Fibroblast of upper back skin (primary cell): ENCODE results near the gene HDDC3.
"Not testable (repeated sequence)": the region's sequence is repeated elsewhere in the genome, so short reads cannot be mapped to it uniquely, and the experiment has no call there.

Source experiments
- DNase-seq: peaks from one replicate; pipeline ENCODE4 v3.0.0-alpha.2; 2013

Gene HDDC3

GRCh38 chr15:90929246-90930019, 2.9 kb downstream of the HDDC3 start:
- DNase-seq: no peak

DNA sequence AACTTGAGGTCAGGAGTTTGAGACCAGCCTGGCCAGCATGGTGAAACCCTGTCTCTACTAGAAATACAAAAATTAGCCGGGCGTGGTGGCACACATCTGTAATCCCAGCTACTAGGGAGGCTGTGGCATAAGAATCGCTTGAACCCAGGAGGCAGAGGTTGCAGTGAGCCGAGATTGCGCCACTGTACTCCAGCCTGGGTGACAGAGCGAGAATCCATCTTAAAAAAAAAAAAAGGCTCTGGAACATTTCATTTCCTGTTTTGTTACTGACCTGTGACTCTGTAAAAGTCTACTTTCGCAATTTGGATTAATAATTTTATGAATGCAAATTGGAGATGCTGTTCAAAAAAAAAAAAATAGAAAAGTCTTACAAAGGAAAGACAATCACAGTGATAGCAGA, 4.2 kb downstream of the HDDC3 start:
- DNase-seq: not testable (repeated sequence)

- DNase-seq: not testable (repeated sequence)
Observed at GRCh38 chr15:90926766-90927165, 5.6 kb downstream of the HDDC3 start.

GRCh38 chr15:90924375-90924774, 8.0 kb downstream of the HDDC3 start:
- no peak for DNase-seq

DNA sequence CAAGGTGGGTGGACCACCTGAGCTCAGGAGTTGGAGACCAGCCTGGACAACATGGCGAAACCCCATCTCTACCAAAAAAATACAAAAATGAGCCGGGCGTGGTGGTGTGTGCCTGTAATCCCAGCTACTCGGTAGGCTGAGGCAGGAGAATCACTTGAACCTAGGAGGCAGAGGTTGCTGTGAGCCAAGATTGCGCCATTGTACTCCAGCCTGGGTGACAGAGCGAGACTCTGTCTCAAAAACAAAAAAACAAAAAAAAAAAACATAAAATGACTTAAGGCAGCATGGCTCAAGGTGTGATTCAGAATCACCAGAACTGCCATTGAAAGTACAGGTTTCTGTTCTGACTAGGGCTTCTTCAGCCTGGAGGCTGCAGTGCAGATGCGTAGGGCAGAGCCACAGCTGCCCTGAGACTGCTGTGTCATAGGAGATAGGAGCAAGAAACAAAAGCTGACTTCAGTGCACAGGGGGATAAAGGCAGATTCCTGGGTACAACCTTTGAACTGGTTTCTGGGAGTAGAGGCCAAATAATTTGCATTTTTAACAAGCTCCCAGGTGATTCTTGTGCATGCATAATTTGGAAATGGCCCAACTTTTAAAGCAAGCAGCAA, 9.5 kb downstream of the HDDC3 start:
- not testable (repeated sequence) for DNase-seq

GRCh38 chr15:90921887-90922286, 10.5 kb downstream of the HDDC3 start:
- DNase-seq: no peak

DNA sequence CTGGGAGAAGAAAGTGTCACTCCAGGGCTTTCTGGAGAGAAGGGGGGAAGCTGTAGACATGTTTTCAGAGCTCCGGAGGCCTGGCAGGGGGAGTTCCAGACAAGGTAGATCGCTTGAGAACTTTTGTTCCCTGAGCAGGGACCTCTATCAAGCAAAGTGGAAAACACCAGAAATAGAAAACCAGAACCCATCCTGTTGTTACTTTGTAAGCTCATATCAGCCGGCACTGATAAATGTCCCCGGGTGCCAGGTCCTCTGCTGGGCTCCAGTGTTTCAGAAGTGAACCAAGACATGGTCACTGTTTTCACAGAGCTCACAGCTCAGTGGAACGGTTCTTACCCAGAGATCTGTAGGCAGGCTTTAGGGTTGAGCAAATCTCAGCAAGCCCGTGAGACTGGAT, 13.5 kb downstream of the HDDC3 start:
- DNase-seq: no peak

GRCh38 chr15:90918034-90918788, 14.1 kb downstream of the HDDC3 start:
- DNase-seq: no peak

GRCh38 chr15:90917569-90917968, 14.8 kb downstream of the HDDC3 start:
- DNase-seq: no peak

- no peak for DNase-seq
Observed at GRCh38 chr15:90916461-90916860, 15.9 kb downstream of the HDDC3 start.

DNA sequence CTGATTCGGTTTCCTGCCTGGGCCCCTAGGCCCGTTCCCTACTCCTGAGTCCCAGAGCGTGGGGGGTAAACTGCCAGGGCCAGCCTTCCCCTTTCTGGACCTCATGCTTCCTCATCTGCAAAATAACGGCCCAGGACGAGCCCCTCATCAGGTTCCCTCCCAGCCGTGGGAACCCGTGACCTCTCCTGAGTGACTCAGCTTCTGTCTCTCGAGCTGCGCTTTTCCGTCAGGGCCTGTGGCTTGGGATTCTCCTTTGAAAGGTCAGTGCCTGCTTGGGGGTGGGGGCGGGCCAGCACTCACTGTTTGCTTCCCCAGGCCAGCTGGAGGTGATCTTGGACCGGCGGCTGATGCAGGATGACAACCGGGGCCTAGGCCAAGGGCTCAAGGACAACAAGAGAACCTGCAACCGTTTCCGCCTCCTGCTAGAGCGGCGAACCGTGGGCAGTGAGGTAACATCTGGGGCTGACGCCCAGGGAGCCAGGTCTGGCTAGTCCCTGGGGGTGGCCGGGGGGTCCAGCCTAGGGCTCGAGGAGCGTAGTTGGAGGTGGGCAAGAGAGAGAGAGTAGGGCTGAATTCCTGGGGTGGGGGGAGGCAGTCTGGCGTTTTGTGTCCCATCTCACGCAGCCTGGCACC, 16.4 kb downstream of the HDDC3 start:
- DNase-seq: no peak

DNA sequence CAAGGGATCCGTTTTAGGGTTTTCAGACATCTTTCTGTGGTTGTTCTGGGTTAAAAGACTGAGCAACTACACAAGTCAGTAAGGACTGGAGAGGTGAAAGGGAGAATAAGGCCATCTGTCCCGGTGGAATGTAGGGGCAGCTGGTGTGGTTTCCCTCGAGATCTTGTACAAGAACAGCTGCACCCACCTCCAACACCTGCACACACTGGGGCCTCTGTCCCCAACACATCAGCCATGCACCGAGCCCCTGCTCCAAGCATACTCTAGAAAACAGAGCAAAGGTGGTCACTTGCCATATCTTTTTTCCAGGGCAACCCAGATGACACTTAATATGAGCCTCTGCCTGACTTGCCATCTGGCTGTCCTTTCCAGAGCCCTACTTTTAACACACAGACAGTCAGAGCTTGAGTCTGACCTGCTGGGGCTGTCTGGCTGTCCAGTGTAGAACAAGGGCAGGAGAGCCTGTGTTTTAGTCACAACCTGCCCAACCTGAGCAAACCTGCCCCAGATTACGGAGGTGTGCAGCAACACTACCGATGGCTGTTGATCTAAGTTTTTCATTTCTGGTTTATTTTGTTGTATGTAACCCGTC, 17.0 kb downstream of the HDDC3 start:
- no peak for DNase-seq

DNA sequence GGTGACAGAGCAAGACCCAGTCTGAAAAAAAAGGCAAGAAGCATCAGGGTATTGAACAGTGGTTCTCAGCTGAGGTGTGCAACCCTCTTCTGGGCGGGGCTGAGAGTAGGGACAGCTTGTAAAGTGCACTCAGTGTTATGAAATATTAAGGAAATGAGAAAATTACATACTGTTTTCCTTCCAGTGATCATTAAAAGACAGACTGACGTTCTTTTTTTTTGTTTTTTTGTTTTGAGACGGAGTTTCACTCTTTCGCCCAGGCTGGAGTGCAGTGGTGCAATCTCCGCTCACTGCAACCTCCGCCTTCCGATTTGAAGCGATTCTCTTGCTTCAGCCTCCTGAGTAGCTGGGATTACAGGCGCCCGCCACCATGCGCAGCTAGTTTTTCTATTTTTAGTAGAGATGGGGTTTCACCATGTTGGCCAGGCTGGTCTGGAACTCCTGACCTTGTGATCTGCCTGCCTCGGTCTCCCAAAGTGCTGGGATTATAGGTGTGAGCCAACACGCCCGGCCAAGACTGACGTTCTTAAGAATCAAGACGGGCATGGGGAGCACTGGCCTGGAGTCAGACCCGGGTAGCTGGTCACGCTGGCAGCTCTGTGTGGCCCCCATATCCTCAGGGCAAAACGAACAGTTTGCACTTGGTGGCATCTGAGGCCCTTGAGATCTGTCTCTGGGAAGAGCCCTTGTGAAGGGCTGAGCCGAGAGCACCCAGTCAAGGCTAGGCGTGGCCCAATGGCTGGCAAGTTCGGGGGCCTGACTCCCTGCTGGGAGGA, 17.9 kb downstream of the HDDC3 start:
- no peak for DNase-seq

DNA sequence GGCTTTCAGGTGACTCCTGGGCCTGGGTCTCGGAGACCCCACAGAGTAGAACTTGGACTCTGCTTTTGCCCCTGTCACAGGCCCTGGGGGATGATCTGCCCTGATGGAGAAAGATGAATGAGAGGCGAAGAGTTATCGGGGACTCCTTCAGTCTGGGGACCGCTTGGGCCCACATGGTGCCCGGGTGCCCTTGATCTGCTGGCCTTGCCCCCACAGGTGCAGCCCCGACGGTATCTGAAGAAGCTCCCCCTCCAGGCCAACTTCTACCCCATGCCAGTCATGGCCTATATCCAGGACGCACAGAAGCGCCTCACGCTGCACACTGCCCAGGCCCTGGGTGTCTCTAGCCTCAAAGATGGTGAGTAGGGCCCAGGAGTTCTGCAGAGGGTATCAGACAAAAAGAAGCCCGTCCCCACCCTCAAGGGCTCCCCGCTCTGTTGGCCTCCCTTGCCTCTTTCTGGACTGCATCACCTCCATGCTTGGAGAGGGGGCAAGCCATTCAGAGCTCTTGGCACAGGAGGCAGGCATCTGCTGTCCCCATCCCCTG, 18.9 kb downstream of the HDDC3 start:
- DNase-seq: no peak

DNA sequence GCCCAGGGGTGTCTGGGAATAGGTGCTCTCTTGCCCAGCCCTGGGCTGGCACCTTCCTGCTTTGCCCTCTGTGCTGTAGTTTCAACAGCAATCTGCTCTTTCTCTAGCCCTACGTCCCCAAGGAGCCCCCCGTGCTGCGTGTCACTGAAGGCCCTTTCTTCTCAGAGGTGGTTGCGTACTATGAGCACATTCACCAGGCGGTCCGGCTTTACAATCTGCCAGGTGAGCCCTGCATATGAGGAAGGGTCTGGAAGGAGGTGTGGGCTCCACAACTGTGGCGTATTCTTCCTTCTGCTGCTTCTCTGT, 19.6 kb downstream of the HDDC3 start:
- no peak for DNase-seq

DNA sequence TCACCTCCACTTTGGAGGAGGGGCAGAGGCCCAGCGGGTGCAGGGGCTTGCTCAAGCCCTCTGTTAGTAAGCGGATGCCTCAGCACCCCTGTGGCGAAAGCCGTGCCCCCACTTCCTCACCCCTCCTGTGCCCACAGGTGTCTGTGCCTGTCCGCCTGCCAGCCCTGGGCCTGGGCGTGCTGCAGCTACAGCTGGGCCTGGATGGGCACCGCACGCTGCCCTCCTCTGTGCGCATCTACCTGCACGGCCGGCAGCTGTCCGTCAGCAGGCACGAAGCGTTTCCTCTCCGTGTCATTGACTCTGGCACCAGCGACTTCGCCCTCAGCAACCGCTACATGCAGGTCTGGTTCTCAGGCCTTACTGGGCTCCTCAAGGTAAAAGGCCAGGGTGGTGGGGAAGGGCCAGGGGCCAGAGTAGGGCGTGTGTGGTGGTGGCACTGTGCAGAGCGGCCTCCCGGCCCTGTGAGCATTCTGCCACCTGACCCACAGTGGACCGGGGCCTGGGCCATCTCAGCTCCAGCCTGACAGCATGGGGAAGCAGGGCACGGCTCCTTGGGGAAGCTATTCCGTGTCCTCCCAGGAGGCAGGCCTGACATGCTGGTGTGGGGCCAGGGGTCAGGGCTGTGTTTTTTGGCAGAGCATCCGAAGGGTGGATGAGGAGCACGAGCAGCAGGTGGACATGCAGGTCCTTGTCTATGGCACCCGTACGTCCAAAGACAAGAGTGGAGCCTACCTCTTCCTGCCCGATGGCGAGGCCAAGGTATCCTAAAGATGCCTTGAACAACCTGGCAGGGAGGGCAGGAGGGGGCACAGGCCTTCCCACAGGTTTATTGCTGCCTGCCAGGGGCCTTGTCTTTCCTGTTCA, 20.2 kb downstream of the HDDC3 start:
- no peak for DNase-seq

DNA sequence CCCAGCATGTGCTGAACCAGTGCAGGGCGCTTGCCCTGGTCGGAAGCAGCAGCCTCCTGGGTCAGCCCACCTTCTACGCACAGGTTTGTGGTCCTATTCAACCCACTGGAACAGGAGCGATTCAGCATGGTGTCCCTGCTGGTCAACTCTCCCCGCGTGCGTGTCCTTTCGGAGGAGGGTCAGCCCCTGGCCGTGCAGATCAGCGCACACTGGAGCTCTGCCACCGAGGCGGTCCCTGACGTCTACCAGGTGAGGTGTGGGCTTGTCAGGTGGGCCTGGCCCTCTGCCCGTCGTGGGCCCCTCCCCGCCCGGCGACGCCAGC, 21.1 kb downstream of the HDDC3 start:
- DNase-seq: no peak

GRCh38 chr15:90910441-90911301, 21.7 kb downstream of the HDDC3 start:
- no peak for DNase-seq

- DNase-seq: no peak
Observed at GRCh38 chr15:90909976-90910375, 22.4 kb downstream of the HDDC3 start.

DNA sequence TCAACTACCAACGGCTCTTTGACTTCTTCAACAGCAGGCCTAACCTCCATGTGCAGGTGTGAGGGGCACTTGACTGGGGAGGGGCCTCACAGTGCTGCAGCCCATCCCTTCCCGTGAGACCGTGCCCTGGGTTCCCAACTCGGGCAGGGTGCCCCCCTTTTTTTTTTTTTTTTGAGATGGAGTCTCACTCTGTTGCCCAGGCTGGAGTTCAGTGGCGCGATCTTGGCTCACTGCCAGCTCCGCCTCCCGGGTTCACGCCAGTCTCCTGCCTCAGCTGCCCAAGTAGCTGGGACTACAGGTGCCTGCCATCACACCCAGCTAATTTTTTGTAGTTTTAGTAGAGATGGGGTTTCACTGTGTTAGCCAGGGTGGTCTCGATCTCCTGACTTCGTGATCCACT, 22.9 kb downstream of the HDDC3 start:
- DNase-seq: not testable (repeated sequence)
